WTC11 (cell line): ENCODE results near the gene GJE1. TPM values are rescaled to one million over a fixed set of nuclear protein-coding genes. Genes with fewer than 3 reads are reported as not detected.

Experiments
- CBFB ChIP-seq: sonication (generic); formaldehyde crosslinking; IDR thresholded peaks from 2 replicates; pipeline ENCODE4 v1.8.1; 2022; ENCODE audit warnings: mild to moderate bottlenecking, low read depth, missing genetic modification reagents
- CREB1 ChIP-seq: sonication (generic); formaldehyde crosslinking; IDR thresholded peaks from 2 replicates; pipeline ENCODE4 v1.8.0; 2023; ENCODE audit warnings: mild to moderate bottlenecking, missing genetic modification reagents
- CREM ChIP-seq: sonication (generic); formaldehyde crosslinking; IDR thresholded peaks from 2 replicates; pipeline ENCODE4 v1.8.1; 2022; ENCODE audit warnings: mild to moderate bottlenecking, missing genetic modification reagents, moderate library complexity
- ELF4 ChIP-seq: sonication (generic); formaldehyde crosslinking; IDR thresholded peaks from 2 replicates; pipeline ENCODE4 v1.8.1; 2022; ENCODE audit warnings: low read depth, mild to moderate bottlenecking, moderate library complexity, missing genetic modification reagents
- NR3C1 ChIP-seq: sonication (generic); formaldehyde crosslinking; conservative IDR thresholded peaks from 2 replicates; pipeline ENCODE4 v1.8.1; 2023; ENCODE audit warnings: low read depth, mild to moderate bottlenecking, missing genetic modification reagents
- OVOL2 ChIP-seq: fragments of 250-450 bp; sonication (Bioruptor Pico); IDR thresholded peaks from 2 replicates; pipeline ENCODE4 v1.9.0; 2021; ENCODE audit warnings: mild to moderate bottlenecking, borderline replicate concordance
- SMAD3 ChIP-seq: sonication (generic); formaldehyde crosslinking; IDR thresholded peaks from 2 replicates; pipeline ENCODE4 v1.8.0; 2022; ENCODE audit warnings: missing genetic modification reagents, mild to moderate bottlenecking, borderline replicate concordance
- SP1 ChIP-seq: sonication (generic); formaldehyde crosslinking; conservative IDR thresholded peaks from 2 replicates; pipeline ENCODE4 v1.8.1; 2022; ENCODE audit warnings: missing genetic modification reagents
- ZNF121 ChIP-seq: sonication (generic); formaldehyde crosslinking; IDR thresholded peaks from 2 replicates; pipeline ENCODE4 v1.8.0; 2023; ENCODE audit warnings: missing genetic modification reagents
- ZNF138 ChIP-seq: sonication (generic); formaldehyde crosslinking; conservative IDR thresholded peaks from 2 replicates; pipeline ENCODE4 v1.8.1; 2022; ENCODE audit warnings: mild to moderate bottlenecking, moderate library complexity, missing genetic modification reagents
- ZNF263 ChIP-seq: sonication (generic); formaldehyde crosslinking; IDR thresholded peaks from 2 replicates; pipeline ENCODE4 v1.8.1; 2022; ENCODE audit warnings: low read depth, mild to moderate bottlenecking, moderate library complexity, missing genetic modification reagents
- ZNF416 ChIP-seq: fragments of 250-450 bp; sonication (Bioruptor Pico); IDR thresholded peaks from 2 replicates; pipeline ENCODE4 v1.9.0; 2021; ENCODE audit warnings: mild to moderate bottlenecking, inconsistent platforms
- total RNA-seq: library from RNA; stranded (reverse); gene quantifications from 3 replicates; pipeline ENCODE4 v1.2.3, GENCODE V29; 2021
- TF ChIP-seq, protein P1 (sequence below): fragments of 200-600 bp; IDR thresholded peaks from 2 replicates; pipeline ENCODE4 v1.8.0; 2022; ENCODE audit warnings: antibody characterized with exemption
- TF ChIP-seq, protein P2 (sequence below): sonication (generic); formaldehyde crosslinking; IDR thresholded peaks from 2 replicates; pipeline ENCODE4 v1.8.1; 2023; ENCODE audit warnings: mild to moderate bottlenecking, missing genetic modification reagents
- TF ChIP-seq, protein P3 (sequence below): sonication (generic); formaldehyde crosslinking; IDR thresholded peaks from 2 replicates; pipeline ENCODE4 v1.8.1; 2023; ENCODE audit warnings: mild to moderate bottlenecking, missing genetic modification reagents
- TF ChIP-seq, protein P4 (sequence below): sonication (generic); formaldehyde crosslinking; IDR thresholded peaks from 2 replicates; pipeline ENCODE4 v1.8.1; 2023; ENCODE audit warnings: mild to moderate bottlenecking, missing genetic modification reagents, moderate library complexity
- TF ChIP-seq, protein P5 (sequence below): sonication (generic); formaldehyde crosslinking; IDR thresholded peaks from 2 replicates; pipeline ENCODE4 v1.8.0; 2022; ENCODE audit warnings: mild to moderate bottlenecking, missing genetic modification reagents
- TF ChIP-seq, protein P6 (sequence below): fragments of 250-450 bp; sonication (Bioruptor Pico); conservative IDR thresholded peaks from 2 replicates; pipeline ENCODE4 v1.9.0; 2021; ENCODE audit warnings: mild to moderate bottlenecking
- TF ChIP-seq, protein P7 (sequence below): fragments of 250-450 bp; sonication (Bioruptor Pico); IDR thresholded peaks from 2 replicates; pipeline ENCODE4 v1.9.0; 2021; ENCODE audit warnings: mild to moderate bottlenecking
- TF ChIP-seq, protein P8 (sequence below): sonication (generic); formaldehyde crosslinking; IDR thresholded peaks from 2 replicates; pipeline ENCODE4 v1.8.0; 2022; ENCODE audit warnings: mild to moderate bottlenecking, missing genetic modification reagents
- TF ChIP-seq, protein P9 (sequence below): sonication (generic); formaldehyde crosslinking; conservative IDR thresholded peaks from 2 replicates; pipeline ENCODE4 v1.8.1; 2023; ENCODE audit warnings: mild to moderate bottlenecking, low read depth, missing genetic modification reagents, moderate library complexity
- TF ChIP-seq, protein P10 (sequence below): sonication (generic); formaldehyde crosslinking; IDR thresholded peaks from 2 replicates; pipeline ENCODE4 v1.8.1; 2023; ENCODE audit warnings: mild to moderate bottlenecking, missing genetic modification reagents, moderate library complexity

Gene GJE1
- total RNA-seq, 1 experiment from 2014 or later: not detected

DNA sequence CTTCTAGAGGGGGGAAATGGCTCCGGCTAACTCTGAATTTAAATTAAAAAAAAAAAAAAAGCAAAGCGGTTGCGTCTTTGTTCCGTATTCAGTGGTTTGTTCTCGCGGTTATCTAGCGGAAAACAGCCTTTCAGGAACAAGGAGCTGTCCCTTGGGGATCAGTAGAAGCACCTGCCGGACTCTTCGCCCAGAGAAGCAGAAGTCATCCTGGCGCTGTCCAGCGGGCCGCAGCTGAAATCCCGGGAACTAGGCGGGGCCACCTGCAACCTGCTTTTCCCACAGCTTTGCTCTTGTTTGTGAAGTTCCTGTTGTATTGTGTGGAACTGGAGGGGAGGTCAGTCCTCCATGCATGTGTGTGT, 43.9 kb upstream of the GJE1 start (continued):
- TF ChIP-seq, protein P1, sequence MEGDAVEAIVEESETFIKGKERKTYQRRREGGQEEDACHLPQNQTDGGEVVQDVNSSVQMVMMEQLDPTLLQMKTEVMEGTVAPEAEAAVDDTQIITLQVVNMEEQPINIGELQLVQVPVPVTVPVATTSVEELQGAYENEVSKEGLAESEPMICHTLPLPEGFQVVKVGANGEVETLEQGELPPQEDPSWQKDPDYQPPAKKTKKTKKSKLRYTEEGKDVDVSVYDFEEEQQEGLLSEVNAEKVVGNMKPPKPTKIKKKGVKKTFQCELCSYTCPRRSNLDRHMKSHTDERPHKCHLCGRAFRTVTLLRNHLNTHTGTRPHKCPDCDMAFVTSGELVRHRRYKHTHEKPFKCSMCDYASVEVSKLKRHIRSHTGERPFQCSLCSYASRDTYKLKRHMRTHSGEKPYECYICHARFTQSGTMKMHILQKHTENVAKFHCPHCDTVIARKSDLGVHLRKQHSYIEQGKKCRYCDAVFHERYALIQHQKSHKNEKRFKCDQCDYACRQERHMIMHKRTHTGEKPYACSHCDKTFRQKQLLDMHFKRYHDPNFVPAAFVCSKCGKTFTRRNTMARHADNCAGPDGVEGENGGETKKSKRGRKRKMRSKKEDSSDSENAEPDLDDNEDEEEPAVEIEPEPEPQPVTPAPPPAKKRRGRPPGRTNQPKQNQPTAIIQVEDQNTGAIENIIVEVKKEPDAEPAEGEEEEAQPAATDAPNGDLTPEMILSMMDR: no peak
- TF ChIP-seq, protein P2, sequence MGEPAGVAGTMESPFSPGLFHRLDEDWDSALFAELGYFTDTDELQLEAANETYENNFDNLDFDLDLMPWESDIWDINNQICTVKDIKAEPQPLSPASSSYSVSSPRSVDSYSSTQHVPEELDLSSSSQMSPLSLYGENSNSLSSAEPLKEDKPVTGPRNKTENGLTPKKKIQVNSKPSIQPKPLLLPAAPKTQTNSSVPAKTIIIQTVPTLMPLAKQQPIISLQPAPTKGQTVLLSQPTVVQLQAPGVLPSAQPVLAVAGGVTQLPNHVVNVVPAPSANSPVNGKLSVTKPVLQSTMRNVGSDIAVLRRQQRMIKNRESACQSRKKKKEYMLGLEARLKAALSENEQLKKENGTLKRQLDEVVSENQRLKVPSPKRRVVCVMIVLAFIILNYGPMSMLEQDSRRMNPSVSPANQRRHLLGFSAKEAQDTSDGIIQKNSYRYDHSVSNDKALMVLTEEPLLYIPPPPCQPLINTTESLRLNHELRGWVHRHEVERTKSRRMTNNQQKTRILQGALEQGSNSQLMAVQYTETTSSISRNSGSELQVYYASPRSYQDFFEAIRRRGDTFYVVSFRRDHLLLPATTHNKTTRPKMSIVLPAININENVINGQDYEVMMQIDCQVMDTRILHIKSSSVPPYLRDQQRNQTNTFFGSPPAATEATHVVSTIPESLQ (CRISPR knock-in tag): no peak
- TF ChIP-seq SMAD3 (CRISPR knock-in tag) (no peak), ZNF416 (no peak), ZNF263 (CRISPR knock-in tag) (no peak), CBFB (no peak), ZNF121 (CRISPR knock-in tag) (no peak), SP1 (CRISPR knock-in tag) (no peak), ELF4 (no peak), NR3C1 (no peak; the same call in 1 of the 2 replicates), CREM (CRISPR knock-in tag) (peak; percentile 33; the same call in 1 of the 2 replicates), CREB1 (peak; percentile 59; the same call in 1 of the 2 replicates), ZNF138 (CRISPR knock-in tag) (no peak), OVOL2 (CRISPR knock-in tag) (no peak)
- TF ChIP-seq, protein P3, sequence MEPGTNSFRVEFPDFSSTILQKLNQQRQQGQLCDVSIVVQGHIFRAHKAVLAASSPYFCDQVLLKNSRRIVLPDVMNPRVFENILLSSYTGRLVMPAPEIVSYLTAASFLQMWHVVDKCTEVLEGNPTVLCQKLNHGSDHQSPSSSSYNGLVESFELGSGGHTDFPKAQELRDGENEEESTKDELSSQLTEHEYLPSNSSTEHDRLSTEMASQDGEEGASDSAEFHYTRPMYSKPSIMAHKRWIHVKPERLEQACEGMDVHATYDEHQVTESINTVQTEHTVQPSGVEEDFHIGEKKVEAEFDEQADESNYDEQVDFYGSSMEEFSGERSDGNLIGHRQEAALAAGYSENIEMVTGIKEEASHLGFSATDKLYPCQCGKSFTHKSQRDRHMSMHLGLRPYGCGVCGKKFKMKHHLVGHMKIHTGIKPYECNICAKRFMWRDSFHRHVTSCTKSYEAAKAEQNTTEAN (CRISPR knock-in tag): no peak
- TF ChIP-seq, protein P4, sequence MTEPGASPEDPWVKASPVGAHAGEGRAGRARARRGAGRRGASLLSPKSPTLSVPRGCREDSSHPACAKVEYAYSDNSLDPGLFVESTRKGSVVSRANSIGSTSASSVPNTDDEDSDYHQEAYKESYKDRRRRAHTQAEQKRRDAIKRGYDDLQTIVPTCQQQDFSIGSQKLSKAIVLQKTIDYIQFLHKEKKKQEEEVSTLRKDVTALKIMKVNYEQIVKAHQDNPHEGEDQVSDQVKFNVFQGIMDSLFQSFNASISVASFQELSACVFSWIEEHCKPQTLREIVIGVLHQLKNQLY (CRISPR knock-in tag): no peak
- TF ChIP-seq, protein P5, sequence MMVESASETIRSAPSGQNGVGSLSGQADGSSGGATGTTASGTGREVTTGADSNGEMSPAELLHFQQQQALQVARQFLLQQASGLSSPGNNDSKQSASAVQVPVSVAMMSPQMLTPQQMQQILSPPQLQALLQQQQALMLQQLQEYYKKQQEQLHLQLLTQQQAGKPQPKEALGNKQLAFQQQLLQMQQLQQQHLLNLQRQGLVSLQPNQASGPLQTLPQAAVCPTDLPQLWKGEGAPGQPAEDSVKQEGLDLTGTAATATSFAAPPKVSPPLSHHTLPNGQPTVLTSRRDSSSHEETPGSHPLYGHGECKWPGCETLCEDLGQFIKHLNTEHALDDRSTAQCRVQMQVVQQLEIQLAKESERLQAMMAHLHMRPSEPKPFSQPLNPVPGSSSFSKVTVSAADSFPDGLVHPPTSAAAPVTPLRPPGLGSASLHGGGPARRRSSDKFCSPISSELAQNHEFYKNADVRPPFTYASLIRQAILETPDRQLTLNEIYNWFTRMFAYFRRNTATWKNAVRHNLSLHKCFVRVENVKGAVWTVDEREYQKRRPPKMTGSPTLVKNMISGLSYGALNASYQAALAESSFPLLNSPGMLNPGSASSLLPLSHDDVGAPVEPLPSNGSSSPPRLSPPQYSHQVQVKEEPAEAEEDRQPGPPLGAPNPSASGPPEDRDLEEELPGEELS (CRISPR knock-in tag): peak; percentile 96
- TF ChIP-seq, protein P6, sequence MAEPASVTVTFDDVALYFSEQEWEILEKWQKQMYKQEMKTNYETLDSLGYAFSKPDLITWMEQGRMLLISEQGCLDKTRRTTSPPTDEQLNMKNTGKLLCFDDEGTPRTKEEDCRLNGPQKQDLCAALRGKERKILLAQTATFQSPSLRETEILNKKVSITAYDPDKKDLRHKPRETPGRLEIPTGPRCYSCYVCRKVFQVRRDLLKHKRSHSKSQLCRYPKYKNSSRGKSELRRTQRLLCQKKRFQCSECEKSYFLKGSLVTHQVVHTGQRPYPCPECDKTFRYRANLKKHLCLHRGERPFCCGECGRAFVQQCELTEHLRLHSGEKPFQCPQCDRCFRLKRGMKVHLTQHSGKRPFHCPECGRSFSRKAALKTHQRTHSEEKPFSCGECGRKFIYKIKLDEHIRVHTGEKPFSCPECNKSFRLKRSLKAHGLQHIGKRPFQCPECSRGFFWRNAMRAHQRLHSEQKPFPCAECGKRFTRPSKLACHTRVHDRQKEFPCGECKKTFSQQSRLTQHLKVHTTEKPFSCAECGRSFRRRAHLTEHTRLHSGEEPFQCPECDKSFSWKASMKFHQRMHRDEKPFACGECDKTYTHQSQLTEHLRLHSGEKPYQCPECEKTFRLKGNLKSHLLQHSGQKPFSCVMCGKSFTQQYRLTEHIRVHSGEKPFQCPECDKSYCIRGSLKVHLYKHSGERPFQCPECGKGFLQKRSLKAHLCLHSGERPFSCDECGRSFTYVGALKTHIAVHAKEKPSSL: no peak
- TF ChIP-seq, protein P7, sequence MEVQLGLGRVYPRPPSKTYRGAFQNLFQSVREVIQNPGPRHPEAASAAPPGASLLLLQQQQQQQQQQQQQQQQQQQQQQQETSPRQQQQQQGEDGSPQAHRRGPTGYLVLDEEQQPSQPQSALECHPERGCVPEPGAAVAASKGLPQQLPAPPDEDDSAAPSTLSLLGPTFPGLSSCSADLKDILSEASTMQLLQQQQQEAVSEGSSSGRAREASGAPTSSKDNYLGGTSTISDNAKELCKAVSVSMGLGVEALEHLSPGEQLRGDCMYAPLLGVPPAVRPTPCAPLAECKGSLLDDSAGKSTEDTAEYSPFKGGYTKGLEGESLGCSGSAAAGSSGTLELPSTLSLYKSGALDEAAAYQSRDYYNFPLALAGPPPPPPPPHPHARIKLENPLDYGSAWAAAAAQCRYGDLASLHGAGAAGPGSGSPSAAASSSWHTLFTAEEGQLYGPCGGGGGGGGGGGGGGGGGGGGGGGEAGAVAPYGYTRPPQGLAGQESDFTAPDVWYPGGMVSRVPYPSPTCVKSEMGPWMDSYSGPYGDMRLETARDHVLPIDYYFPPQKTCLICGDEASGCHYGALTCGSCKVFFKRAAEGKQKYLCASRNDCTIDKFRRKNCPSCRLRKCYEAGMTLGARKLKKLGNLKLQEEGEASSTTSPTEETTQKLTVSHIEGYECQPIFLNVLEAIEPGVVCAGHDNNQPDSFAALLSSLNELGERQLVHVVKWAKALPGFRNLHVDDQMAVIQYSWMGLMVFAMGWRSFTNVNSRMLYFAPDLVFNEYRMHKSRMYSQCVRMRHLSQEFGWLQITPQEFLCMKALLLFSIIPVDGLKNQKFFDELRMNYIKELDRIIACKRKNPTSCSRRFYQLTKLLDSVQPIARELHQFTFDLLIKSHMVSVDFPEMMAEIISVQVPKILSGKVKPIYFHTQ (CRISPR knock-in tag): no peak
- TF ChIP-seq, protein P8, sequence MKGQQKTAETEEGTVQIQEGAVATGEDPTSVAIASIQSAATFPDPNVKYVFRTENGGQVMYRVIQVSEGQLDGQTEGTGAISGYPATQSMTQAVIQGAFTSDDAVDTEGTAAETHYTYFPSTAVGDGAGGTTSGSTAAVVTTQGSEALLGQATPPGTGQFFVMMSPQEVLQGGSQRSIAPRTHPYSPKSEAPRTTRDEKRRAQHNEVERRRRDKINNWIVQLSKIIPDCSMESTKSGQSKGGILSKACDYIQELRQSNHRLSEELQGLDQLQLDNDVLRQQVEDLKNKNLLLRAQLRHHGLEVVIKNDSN (CRISPR knock-in tag): peak; percentile 70; the same call in 1 of the 2 replicates
- TF ChIP-seq, protein P9, sequence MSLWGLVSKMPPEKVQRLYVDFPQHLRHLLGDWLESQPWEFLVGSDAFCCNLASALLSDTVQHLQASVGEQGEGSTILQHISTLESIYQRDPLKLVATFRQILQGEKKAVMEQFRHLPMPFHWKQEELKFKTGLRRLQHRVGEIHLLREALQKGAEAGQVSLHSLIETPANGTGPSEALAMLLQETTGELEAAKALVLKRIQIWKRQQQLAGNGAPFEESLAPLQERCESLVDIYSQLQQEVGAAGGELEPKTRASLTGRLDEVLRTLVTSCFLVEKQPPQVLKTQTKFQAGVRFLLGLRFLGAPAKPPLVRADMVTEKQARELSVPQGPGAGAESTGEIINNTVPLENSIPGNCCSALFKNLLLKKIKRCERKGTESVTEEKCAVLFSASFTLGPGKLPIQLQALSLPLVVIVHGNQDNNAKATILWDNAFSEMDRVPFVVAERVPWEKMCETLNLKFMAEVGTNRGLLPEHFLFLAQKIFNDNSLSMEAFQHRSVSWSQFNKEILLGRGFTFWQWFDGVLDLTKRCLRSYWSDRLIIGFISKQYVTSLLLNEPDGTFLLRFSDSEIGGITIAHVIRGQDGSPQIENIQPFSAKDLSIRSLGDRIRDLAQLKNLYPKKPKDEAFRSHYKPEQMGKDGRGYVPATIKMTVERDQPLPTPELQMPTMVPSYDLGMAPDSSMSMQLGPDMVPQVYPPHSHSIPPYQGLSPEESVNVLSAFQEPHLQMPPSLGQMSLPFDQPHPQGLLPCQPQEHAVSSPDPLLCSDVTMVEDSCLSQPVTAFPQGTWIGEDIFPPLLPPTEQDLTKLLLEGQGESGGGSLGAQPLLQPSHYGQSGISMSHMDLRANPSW: no peak
- TF ChIP-seq, protein P10, sequence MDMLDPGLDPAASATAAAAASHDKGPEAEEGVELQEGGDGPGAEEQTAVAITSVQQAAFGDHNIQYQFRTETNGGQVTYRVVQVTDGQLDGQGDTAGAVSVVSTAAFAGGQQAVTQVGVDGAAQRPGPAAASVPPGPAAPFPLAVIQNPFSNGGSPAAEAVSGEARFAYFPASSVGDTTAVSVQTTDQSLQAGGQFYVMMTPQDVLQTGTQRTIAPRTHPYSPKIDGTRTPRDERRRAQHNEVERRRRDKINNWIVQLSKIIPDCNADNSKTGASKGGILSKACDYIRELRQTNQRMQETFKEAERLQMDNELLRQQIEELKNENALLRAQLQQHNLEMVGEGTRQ: no peak
